ENCODE measurements around the gene ZNRF2.

DNA sequence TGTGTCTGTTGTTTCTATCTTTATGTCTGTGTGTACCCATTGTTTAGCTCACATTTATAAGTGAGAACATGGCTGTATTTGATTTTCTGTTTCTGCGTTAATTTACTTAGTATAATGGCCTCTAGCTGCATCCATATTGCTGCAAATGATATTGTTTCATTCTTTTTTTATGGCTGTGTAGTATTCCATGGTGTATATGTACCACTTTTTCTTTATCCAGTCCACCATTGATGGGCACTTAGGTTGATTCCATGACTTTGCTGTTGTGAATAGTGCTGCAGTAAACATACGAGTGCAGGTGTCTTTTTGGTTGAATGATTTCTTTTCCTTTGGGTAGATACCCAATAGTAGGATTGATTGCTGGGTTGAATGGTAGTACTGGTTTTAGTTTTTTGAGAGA, 48.2 kb downstream of the ZNRF2 start:
- TF ChIP-seq, protein P1, sequence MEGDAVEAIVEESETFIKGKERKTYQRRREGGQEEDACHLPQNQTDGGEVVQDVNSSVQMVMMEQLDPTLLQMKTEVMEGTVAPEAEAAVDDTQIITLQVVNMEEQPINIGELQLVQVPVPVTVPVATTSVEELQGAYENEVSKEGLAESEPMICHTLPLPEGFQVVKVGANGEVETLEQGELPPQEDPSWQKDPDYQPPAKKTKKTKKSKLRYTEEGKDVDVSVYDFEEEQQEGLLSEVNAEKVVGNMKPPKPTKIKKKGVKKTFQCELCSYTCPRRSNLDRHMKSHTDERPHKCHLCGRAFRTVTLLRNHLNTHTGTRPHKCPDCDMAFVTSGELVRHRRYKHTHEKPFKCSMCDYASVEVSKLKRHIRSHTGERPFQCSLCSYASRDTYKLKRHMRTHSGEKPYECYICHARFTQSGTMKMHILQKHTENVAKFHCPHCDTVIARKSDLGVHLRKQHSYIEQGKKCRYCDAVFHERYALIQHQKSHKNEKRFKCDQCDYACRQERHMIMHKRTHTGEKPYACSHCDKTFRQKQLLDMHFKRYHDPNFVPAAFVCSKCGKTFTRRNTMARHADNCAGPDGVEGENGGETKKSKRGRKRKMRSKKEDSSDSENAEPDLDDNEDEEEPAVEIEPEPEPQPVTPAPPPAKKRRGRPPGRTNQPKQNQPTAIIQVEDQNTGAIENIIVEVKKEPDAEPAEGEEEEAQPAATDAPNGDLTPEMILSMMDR (IDR thresholded peaks at IDR 0.05) = no peak
- TF ChIP-seq EZH2phosphoT487 (IDR thresholded peaks at IDR 0.05; ENCODE audit: borderline replicate concordance, low read depth) (no peak), SMC3 (IDR thresholded peaks at IDR 0.05; ENCODE audit: low read depth, low read length) (no peak), TEAD4 (IDR thresholded peaks at IDR 0.05; ENCODE audit: borderline replicate concordance, insufficient read depth) (no peak)
- TF ChIP-seq, protein P2, sequence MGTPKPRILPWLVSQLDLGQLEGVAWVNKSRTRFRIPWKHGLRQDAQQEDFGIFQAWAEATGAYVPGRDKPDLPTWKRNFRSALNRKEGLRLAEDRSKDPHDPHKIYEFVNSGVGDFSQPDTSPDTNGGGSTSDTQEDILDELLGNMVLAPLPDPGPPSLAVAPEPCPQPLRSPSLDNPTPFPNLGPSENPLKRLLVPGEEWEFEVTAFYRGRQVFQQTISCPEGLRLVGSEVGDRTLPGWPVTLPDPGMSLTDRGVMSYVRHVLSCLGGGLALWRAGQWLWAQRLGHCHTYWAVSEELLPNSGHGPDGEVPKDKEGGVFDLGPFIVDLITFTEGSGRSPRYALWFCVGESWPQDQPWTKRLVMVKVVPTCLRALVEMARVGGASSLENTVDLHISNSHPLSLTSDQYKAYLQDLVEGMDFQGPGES (IDR thresholded peaks at IDR 0.05; ENCODE audit: low read depth, low read length) = no peak
- TF ChIP-seq, protein P3, sequence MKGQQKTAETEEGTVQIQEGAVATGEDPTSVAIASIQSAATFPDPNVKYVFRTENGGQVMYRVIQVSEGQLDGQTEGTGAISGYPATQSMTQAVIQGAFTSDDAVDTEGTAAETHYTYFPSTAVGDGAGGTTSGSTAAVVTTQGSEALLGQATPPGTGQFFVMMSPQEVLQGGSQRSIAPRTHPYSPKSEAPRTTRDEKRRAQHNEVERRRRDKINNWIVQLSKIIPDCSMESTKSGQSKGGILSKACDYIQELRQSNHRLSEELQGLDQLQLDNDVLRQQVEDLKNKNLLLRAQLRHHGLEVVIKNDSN (IDR thresholded peaks at IDR 0.05; ENCODE audit: borderline replicate concordance, low read depth) = no peak
